ENCODE data around the gene CCDC85C.

The CCDC85C gene

DNA sequence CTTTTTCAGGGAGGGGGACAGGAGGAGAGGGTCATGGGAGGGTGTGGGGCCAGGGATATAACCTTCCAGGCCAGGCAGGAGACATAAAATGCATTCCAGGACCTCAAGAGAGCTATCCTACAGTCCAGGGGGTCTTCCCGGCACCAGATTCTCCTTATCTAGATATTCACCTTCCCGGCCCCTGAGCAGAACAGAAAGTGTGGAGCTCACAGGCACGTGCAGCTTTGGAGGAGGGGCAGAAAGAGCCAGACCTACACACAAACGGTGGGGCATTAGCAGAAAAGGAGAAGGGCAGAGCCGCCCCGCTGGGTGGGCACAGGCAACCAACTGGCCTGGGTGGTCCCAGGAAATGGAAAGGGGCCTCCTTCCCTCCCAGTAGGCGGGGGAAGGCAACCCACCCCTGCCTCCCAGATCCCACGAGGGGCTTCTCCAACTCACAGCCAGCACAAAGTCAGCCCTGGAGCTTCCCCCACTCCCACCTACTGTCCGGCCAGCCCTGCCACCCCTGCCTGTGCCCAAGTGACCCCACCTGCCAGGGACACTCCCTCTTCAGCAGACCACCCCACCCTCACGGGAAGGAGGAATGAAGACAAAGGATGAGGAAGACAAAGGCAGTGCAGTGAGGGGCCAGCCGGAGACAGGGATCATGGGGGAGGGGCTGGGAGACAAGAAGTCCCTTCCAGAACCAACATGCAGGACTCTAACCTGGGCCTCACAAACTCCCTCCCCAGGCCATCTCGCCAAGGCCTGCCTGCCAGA, 33.3 kb downstream of the CCDC85C start:
- no peak for DNase-seq

GRCh38 chr14:99569725-99570543, 34.1 kb downstream of the CCDC85C start:
- DNase-seq: no peak

DNA sequence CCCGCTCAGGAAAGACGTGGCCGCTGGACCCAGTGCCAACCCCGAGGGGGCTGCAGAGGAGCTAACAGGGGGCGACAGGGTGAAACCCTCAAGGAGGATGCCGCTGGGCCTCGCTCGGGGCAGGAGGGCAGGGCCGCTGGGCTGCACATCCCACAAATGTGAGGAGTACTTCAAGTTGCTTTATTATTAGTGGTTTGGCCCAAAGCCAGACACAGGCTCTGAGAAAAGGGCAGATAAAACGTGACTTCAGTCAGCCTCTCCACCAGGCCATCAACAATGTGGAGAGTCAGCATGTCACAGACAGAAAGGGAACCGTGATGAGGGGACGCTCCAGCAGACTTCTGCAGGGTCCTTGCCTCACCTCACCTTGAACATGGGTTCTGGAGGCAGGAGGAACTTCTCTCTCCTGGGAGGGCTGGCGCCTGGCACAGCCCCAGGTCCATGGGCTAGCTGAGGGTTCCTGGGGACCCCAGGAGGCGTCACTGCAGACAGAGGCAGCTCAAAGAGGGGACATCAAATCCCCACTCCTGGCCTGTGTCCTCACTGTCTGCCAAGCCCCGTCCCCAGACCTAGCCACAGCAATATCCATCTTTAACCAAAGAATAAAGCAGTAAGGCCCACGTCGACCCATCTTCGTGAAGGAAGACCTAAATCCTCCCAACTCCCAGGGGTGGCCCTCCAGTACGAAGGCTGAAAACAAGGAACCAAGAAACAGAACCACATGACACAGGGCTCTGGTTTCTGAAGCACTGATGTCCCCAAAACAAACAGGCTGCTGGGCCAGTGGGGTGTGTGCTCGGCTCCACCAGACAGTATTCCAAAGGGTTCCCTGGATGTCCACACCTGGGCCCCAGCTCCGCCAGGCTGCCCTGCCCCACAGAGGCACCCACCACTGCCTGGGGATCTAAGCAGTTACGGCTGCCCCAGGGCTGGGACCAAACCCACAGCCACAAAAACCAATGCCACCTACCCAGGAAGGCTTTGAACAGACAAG, 35.1 kb downstream of the CCDC85C start:
- DNase-seq: no peak

- no peak for DNase-seq
Observed at GRCh38 chr14:99566390-99567354, 37.3 kb downstream of the CCDC85C start.

GRCh38 chr14:99566009-99566389, 38.0 kb downstream of the CCDC85C start:
- no peak for DNase-seq

- DNase-seq: no peak
Observed at GRCh38 chr14:99565383-99565782, 38.6 kb downstream of the CCDC85C start.

DNA sequence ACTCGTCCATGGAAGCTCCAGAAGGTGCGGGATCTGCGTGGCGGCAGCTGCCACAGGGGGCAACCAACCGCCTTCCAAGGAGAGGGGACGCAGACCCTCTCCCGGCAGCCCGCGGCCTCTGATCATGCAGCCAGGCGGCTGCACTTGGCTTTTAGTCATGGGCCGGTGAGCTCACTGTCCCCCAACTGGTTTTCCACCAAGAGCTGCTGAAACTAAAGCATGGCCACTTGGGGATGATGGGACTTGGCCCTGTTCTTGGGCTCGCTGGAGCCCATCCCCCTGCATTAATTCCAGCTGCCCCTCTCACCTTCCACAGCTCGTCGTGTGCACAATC, 39.1 kb downstream of the CCDC85C start:
- DNase-seq: no peak

GRCh38 chr14:99564256-99564925, 39.6 kb downstream of the CCDC85C start:
- no peak for DNase-seq

GRCh38 chr14:99563749-99564129, 40.3 kb downstream of the CCDC85C start:
- DNase-seq: no peak

GRCh38 chr14:99562856-99563748, 40.9 kb downstream of the CCDC85C start:
- no peak for DNase-seq

GRCh38 chr14:99561864-99562263, 42.1 kb downstream of the CCDC85C start:
- DNase-seq: no peak

- DNase-seq: no peak
Observed at GRCh38 chr14:99560922-99561683, 42.9 kb downstream of the CCDC85C start.

- DNase-seq: no peak
Observed at GRCh38 chr14:99560403-99560802, 43.6 kb downstream of the CCDC85C start.

- DNase-seq: no peak
Observed at GRCh38 chr14:99559286-99559990, 44.6 kb downstream of the CCDC85C start.

- DNase-seq: no peak
Observed at GRCh38 chr14:99556134-99556791, 47.7 kb downstream of the CCDC85C start.

DNA sequence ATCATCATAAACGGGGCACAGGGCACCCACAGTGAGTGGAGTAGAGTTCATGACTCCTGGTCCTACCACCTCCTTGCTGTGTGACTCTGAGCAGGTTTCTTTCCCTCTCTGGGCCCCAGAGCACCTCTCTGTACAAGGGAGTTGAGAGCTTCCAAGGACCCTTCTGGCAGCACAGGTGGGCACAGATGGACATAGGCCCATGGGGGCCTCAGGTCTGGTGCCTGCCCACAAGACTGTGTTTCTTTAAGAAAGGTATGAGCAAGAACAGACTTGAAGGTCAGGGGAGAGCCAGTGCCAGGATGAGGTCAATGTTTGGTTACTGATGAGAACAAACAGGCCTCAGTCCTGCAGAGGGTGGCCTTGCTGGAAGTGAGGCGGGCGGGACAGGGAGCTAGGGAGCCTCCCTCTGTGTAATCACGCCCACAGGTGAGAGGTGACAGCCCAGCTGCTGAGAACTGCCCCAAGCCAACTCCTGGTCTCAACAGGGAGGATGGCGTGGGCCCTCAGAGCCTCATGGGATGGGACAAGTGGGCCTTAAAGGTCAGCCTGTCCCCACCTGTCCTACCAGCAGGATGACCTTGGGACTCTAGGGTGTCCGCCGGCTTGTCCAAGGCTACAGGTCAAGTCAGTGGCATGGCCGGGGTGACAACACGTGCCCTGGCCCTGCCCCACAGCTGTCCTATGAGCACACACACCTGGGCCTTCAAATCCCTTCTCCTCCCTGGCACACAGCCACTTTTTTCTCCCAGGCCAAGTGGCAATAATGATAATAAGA, 49.1 kb downstream of the CCDC85C start:
- DNase-seq: no peak

GRCh38 chr14:99554184-99554583, 49.8 kb downstream of the CCDC85C start:
- DNase-seq: no peak
